Calu3 (cell line): Measurements from ENCODE around the gene ARHGAP4. TPM values are rescaled to one million over a fixed set of nuclear protein-coding genes. Genes with fewer than 3 reads are reported as not detected.

Source experiments
- BruUV-seq: library from RNA; stranded (reverse); fragments of 400-500 nt; replicated peaks from 2 replicates; lab custom pipeline; 2021; lab: Mats Ljungman, UMichigan
- CTCF ChIA-PET: fragments of 300-600 bp; sonication (Branson Sonifier 250); formaldehyde crosslinking; loops from one replicate; lab custom pipeline; 2022; ENCODE audit warnings: antibody characterized with exemption; lab: Charles Lee
- DNase-seq: peaks from one replicate; pipeline ENCODE4 v3.0.0; 2022
- H3K27ac Mint-ChIP-seq: one replicate; pipeline ENCODE4 v1.8.0; 2022; ENCODE audit warnings: mixed read lengths; ENCODE audit not compliant: unreplicated experiment
- H3K27me3 Mint-ChIP-seq: one replicate; pipeline ENCODE4 v1.8.0; 2022; ENCODE audit warnings: mixed read lengths; ENCODE audit not compliant: unreplicated experiment
- H3K36me3 Mint-ChIP-seq: one replicate; pipeline ENCODE4 v1.8.0; 2022; ENCODE audit warnings: mild to moderate bottlenecking, moderate library complexity, mixed read lengths; ENCODE audit not compliant: insufficient read depth, unreplicated experiment
- H3K4me1 Mint-ChIP-seq: one replicate; pipeline ENCODE4 v1.8.0; 2022; ENCODE audit warnings: mild to moderate bottlenecking, low read depth, mixed read lengths; ENCODE audit not compliant: unreplicated experiment
- H3K4me3 Mint-ChIP-seq: one replicate; pipeline ENCODE4 v1.8.0; 2022; ENCODE audit warnings: mild to moderate bottlenecking, low read depth, moderate library complexity, mixed read lengths; ENCODE audit not compliant: unreplicated experiment
- H3K9me3 Mint-ChIP-seq: one replicate; pipeline ENCODE4 v1.8.0; 2022; ENCODE audit warnings: low read depth, mixed read lengths; ENCODE audit not compliant: unreplicated experiment
- CTCF ChIP-seq: fragments of 200-600 bp; IDR thresholded peaks from one replicate; pipeline ENCODE4 v1.8.0; 2022; ENCODE audit warnings: antibody characterized with exemption; ENCODE audit not compliant: unreplicated experiment
- intact Hi-C: fragments of 100-400 bp; cut with micrococcal nuclease; formaldehyde crosslinking; loops from one replicate; pipeline ENCODE4 v1.10.0; 2022; ENCODE audit not compliant: unreplicated experiment
- total RNA-seq: library from RNA; stranded (reverse); gene quantifications from 2 replicates; pipeline ENCODE4 v1.2.3, GENCODE V29; 2022

ARHGAP4 gene
- total RNA-seq, 1 experiment from 2014 or later, result 3.8 TPM

DNA sequence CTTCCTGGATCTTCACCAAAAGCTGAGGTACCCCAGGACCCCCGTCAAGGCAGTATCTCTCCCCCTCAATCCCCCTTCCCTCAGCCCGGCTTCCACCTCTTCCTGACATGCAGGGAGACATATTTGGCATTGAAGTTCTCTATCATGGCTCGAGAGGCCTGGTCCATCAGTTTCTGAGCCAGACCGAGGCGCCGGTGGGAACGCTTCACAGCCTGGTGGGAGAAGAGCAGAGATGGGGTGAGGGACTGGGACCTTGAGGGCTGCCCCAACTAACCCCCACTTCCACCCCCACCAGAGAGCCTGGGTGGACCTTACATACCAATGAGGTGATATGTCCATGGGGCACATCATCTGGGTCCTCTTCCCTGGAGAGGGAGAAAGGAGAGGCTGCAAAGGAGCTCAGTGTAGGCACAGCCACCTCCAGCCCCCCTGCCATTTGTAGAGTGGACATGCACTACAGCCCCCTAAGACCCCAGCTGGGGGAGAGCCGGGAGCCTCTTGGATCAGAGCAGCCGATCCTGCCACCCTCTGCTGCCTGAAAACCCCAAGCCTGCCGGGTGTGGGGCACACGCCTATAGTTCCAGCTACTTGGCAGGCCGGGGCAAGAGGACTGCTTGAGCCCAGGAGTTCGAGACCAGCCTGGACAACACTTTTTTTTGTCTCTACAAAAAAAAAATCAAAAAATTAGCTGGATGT is 6.3 kb upstream of the ARHGAP4 start:
- TF ChIP-seq CTCF, result no peak
- CTCF ChIA-PET, result no interaction called here
- intact Hi-C loops, result no loop called here
- BruUV-seq, result no TSS peak
- Mint-ChIP-seq H3K27me3 (no peaks in the 10 kb centered on the region), H3K27ac (no peak overlapping the region), H3K36me3 (peaks cover 52% of the 10 kb centered on the region), H3K4me3 (no peak overlapping the region), H3K9me3 (no peaks in the 10 kb centered on the region), H3K4me1 (peaks cover 1% of the 10 kb centered on the region)
- DNase-seq, result no peak

DNA sequence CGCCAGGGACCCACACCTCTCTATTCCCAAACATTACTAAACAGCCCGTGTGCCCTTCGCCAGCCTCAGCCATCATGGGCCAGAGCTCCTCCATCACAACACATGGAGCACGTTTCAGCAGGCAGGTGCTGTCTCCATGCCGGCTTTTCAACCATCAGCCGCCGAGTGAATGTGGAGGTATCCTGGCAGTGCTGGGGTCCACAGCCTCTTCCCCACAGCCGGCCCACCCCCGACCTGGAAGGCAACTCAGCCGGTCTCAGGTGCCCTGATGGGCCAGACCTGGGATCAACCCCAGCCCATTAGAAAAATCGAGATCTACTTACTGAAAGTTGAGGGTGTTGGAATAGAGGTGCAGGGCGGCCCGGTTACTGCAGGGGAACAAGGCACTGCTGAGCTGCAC is 5.7 kb upstream of the ARHGAP4 start:
- Mint-ChIP-seq H3K9me3 (no peaks in the 10 kb centered on the region), H3K27me3 (no peaks in the 10 kb centered on the region), H3K27ac (no peak overlapping the region), H3K4me1 (peaks cover 8% of the 10 kb centered on the region), H3K4me3 (no peak overlapping the region), H3K36me3 (peaks cover 59% of the 10 kb centered on the region)
- CTCF ChIA-PET, result no interaction called here
- intact Hi-C loops, result no loop called here
- no TSS peak for BruUV-seq
- no peak for DNase-seq
- no peak for TF ChIP-seq CTCF

DNA sequence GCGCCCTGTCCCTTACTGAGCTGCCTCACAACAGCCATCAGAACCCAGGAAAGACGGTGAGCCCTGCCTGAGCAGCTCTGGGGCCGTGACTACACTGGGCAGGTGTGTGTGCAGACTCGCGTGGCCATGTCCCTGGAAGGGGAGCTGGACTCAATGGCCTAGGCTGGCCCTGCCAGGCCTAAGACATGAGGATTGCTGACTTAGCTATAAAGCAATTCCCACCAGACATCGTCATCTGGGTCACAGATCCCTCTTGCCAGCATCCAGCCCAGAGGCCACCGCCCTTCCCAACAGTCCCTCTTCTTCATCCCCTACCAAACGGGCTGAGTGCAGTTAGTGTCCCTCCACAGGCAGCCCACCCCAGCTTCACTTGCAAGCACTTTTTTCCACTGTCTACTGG is 5.1 kb upstream of the ARHGAP4 start:
- intact Hi-C loops, result no loop called here
- Mint-ChIP-seq H3K27me3 (no peaks in the 10 kb centered on the region), H3K9me3 (no peaks in the 10 kb centered on the region), H3K4me1 (peaks cover 8% of the 10 kb centered on the region), H3K4me3 (no peak overlapping the region), H3K36me3 (peaks cover 63% of the 10 kb centered on the region), H3K27ac (no peak overlapping the region)
- DNase-seq, result no peak
- no peak for TF ChIP-seq CTCF
- CTCF ChIA-PET, result no interaction called here
- BruUV-seq, result no TSS peak

DNA sequence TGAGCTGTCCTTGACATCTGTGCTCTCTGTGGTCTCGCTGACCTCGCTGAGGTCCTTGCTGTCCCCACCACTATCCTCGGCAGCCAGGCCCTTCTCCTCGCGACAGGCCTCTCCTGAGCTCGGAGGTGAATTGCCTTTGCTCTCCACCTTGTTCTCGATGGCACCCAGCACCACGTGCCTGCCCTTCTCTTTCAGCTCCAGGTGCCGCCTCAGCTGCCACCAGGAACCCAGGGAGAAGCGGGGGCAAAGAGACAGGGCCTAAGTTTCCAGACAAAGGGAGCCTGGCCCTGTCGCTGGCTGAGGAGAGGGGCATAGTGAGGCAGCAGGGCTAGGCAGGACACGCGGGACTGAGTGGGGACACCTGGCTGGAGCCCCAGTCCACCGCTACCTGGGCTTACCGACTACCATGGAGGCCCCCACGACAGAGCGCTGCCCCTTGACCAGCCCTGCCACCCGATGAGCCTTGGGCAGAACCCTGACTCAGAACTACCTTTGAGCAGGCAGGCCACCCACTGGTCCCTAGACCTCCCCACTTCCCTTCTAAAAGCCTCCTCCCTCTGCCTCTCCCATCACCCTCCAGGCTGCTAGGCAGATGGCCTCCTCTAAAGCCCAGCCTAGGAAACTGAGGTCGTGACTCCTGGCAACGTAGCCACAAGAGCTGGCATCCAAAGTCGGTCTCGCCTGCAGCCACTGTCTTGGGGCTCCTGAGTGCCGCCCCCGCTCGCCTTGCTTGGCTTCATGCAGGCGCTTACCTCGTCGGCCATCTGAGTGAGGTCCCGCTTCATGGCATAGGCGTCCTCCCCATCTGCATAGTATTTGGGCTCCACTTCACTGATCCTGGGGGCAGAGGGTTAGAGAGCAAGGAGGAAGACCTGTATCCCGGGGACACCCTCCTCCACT is 4.2 kb upstream of the ARHGAP4 start:
- peaks cover 8% of the 10 kb centered on the region for H3K4me1 Mint-ChIP-seq
- intact Hi-C loops, result no loop called here
- TF ChIP-seq CTCF, result no peak
- peaks cover 58% of the 10 kb centered on the region for H3K36me3 Mint-ChIP-seq
- no peak for DNase-seq
- H3K4me3 Mint-ChIP-seq, result no peak overlapping the region
- CTCF ChIA-PET, result no interaction called here
- BruUV-seq, result no TSS peak
- H3K9me3 Mint-ChIP-seq, result no peaks in the 10 kb centered on the region
- no peaks in the 10 kb centered on the region for H3K27me3 Mint-ChIP-seq
- no peak overlapping the region for H3K27ac Mint-ChIP-seq
